ENCODE measurements around the gene BACH2. TPM values are rescaled to one million over a fixed set of nuclear protein-coding genes. Genes with fewer than 3 reads are reported as not detected.

The BACH2 gene
- total and polyA plus RNA-seq, 4 donors = 0.78 to 17.4 (median 3.2) TPM

DNA sequence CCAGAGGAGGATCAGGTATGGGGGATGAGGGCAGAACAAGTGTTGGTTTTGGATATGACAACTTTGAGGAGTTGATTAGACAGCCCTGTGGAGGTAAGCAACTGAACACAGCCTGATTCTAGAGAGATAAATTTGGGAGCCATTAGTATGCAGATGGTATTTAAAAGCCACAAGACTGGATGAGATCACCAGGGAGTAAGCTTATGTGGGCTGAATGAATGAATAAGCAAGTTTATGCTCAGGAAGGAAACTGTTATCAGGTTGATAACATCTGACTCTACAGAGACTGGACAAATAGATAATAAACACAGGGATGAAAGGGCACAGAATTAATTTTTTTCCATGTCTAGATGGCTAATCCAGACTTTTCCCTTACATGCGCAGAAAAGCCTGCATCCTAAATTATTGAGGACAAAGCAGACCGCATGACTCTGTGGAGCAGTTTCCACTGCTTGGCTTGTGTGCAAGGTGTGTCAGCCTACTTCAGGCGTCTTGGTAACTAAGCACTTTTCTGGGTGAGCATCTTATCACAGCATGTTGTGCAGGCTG, 251.7 kb downstream of the BACH2 start:
- DNase-seq (no peak), ATAC-seq (ENCODE audit: insufficient read depth, low FRiP score) (no peak)
- Histone ChIP-seq H3K4me1 (ENCODE audit: control insufficient read depth in 5 of 5, insufficient read depth in 5 of 5, low read length in 5 of 5) (peaks cover 0 to 12% (median 0%) of the 10 kb centered on the region in 5 donors), H3K27me3 (ENCODE audit: control insufficient read depth in 3 of 3, insufficient read depth in 3 of 3, low read length in 2 of 3) (no peaks in the 10 kb centered on the region), H3K9ac (ENCODE audit: insufficient read depth in 1 of 2, low read length in 2 of 2) (no peak overlapping the region), H3K36me3 (ENCODE audit: control insufficient read depth in 4 of 4, insufficient read depth in 4 of 4, low read length in 4 of 4) (no peaks in the 10 kb centered on the region), H3K27ac (ENCODE audit: low read depth in 1 of 2, low read length in 1 of 2) (no peak overlapping the region), H3K4me3 (no peak overlapping the region), H3K9me3 (ENCODE audit: control insufficient read depth in 4 of 4, insufficient read depth in 3 of 4, low read length in 3 of 4) (no peaks in the 10 kb centered on the region)
- TF ChIP-seq, protein P1, sequence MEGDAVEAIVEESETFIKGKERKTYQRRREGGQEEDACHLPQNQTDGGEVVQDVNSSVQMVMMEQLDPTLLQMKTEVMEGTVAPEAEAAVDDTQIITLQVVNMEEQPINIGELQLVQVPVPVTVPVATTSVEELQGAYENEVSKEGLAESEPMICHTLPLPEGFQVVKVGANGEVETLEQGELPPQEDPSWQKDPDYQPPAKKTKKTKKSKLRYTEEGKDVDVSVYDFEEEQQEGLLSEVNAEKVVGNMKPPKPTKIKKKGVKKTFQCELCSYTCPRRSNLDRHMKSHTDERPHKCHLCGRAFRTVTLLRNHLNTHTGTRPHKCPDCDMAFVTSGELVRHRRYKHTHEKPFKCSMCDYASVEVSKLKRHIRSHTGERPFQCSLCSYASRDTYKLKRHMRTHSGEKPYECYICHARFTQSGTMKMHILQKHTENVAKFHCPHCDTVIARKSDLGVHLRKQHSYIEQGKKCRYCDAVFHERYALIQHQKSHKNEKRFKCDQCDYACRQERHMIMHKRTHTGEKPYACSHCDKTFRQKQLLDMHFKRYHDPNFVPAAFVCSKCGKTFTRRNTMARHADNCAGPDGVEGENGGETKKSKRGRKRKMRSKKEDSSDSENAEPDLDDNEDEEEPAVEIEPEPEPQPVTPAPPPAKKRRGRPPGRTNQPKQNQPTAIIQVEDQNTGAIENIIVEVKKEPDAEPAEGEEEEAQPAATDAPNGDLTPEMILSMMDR (IDR thresholded peaks at IDR 0.05; ENCODE audit: control extremely low read depth, extremely low read depth) = no peak
- 37 to 44% methylated on average over 3 of the region's 3 CpGs for WGBS, 2 donors

DNA sequence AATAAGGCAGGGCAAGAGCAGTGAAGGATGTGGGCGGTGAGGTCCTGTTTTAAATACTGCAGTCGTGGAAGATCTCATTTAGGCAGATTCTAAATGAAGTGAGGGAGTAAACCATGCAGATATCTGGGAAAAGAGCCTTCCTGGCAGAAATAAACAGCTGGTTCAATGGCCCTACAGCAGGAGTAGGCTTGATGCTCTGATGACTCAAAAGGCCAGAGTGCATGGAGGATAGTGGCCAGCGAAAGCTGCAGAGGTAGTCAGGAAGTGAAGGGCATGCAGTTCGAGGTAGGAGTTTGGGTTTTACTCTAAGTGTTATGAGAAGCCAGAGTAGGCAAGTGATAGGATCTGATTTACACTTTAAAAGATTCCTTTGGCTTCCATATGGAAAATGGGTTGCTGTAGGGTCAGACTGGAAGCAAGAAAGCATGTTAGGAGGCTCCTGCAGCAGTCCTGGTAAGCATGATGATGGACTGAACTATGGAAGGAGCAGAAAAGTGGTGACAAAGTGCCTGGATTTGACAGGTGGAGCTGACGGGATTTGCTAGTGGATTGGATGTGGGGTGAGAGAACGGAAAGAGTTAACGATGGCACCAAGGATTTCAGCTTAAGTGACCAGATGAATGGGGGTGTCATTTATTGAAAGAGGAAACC, 252.3 kb downstream of the BACH2 start:
- ATAC-seq (ENCODE audit: insufficient read depth, low FRiP score) (no peak), DNase-seq (no peak)
- no peak overlapping the region for H3K9ac ChIP-seq (ENCODE audit: insufficient read depth in 1 of 2, low read length in 2 of 2)
- 71 to 81% methylated on average over 7 of the region's 7 CpGs for WGBS, 2 donors
- H3K4me3 ChIP-seq = no peak overlapping the region
- no peaks in the 10 kb centered on the region for H3K9me3 ChIP-seq (ENCODE audit: control insufficient read depth in 4 of 4, insufficient read depth in 3 of 4, low read length in 3 of 4)
- H3K36me3 ChIP-seq (ENCODE audit: control insufficient read depth in 4 of 4, insufficient read depth in 4 of 4, low read length in 4 of 4) = no peaks in the 10 kb centered on the region
- peaks cover 0 to 8% (median 0%) of the 10 kb centered on the region in 5 donors for H3K4me1 ChIP-seq (ENCODE audit: control insufficient read depth in 5 of 5, insufficient read depth in 5 of 5, low read length in 5 of 5)
- H3K27me3 ChIP-seq (ENCODE audit: control insufficient read depth in 3 of 3, insufficient read depth in 3 of 3, low read length in 2 of 3) = no peaks in the 10 kb centered on the region
- H3K27ac ChIP-seq (ENCODE audit: low read depth in 1 of 2, low read length in 1 of 2) = no peak overlapping the region
- TF ChIP-seq, protein P1 (IDR thresholded peaks at IDR 0.05; ENCODE audit: control extremely low read depth, extremely low read depth) = no peak

DNA sequence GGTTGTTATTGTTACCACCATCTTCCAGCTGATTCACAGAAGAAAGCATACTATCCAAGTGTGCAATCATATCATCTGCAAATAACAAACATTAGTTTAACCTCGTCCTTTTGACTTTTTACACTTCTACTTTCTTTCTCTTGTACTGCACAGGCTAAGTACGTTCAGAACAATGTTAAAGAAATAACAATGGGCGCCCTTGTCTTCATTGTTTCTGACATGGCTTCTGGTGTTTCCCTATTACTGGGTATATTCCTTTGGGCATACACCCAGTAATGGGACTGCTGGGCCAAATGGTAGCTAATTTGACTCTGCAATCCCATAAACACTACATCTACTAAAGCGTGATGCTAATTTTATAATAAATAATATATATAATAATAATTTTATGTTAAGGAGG, 255.7 kb downstream of the BACH2 start:
- TF ChIP-seq, protein P1 (IDR thresholded peaks at IDR 0.05; ENCODE audit: control extremely low read depth, extremely low read depth) = no peak
- Histone ChIP-seq H3K27ac (ENCODE audit: low read depth in 1 of 2, low read length in 1 of 2) (no peak overlapping the region), H3K4me3 (no peak overlapping the region), H3K4me1 (ENCODE audit: control insufficient read depth in 5 of 5, insufficient read depth in 5 of 5, low read length in 5 of 5) (no peaks in the 10 kb centered on the region), H3K27me3 (ENCODE audit: control insufficient read depth in 3 of 3, insufficient read depth in 3 of 3, low read length in 2 of 3) (no peaks in the 10 kb centered on the region), H3K36me3 (ENCODE audit: control insufficient read depth in 4 of 4, insufficient read depth in 4 of 4, low read length in 4 of 4) (no peaks in the 10 kb centered on the region), H3K9ac (ENCODE audit: insufficient read depth in 1 of 2, low read length in 2 of 2) (no peak overlapping the region), H3K9me3 (ENCODE audit: control insufficient read depth in 4 of 4, insufficient read depth in 3 of 4, low read length in 3 of 4) (no peaks in the 10 kb centered on the region)
- ATAC-seq (ENCODE audit: insufficient read depth, low FRiP score) (no peak), DNase-seq (no peak)
- 84 to 89% methylated on average over 4 of the region's 4 CpGs for WGBS, 2 donors
